KMS-11 (cell line): Measurements from ENCODE around the gene AADACL3.

Experiments
- H2AFZ ChIP-seq: fragments of 200-600 bp; sonication (generic); 2 replicates; pipeline ENCODE4 v1.6.1; 2016; ENCODE audit warnings: antibody characterized with exemption, mixed run types, low read depth
- H3K27ac ChIP-seq: fragments of 200-600 bp; sonication (generic); 2 replicates; pipeline ENCODE4 v1.6.1; 2016; ENCODE audit warnings: mild to moderate bottlenecking, mixed run types
- H3K27me3 ChIP-seq: fragments of 200-600 bp; sonication (generic); 2 replicates; pipeline ENCODE4 v1.6.1; 2017; ENCODE audit warnings: mild to moderate bottlenecking, low read depth, mixed run types, moderate library complexity; ENCODE audit not compliant: insufficient read depth
- H3K36me3 ChIP-seq: fragments of 200-600 bp; sonication (generic); 2 replicates; pipeline ENCODE4 v1.6.1; 2017; ENCODE audit warnings: mild to moderate bottlenecking, mixed run types; ENCODE audit not compliant: insufficient read depth
- H3K4me1 ChIP-seq: fragments of 200-600 bp; sonication (generic); 2 replicates; pipeline ENCODE4 v1.6.1; 2016; ENCODE audit warnings: mild to moderate bottlenecking, low read depth, mixed run types; ENCODE audit not compliant: poor library complexity, severe bottlenecking
- H3K4me2 ChIP-seq: fragments of 200-600 bp; sonication (generic); 2 replicates; pipeline ENCODE4 v1.7.0; 2016; ENCODE audit warnings: mild to moderate bottlenecking, mixed run types
- H3K4me3 ChIP-seq: fragments of 200-600 bp; sonication (generic); IDR thresholded peaks from 2 replicates; pipeline ENCODE4 v1.6.1; 2017; ENCODE audit warnings: low read depth, low read length, mixed read lengths; ENCODE audit not compliant: insufficient read depth
- H3K79me2 ChIP-seq: fragments of 200-600 bp; sonication (generic); 2 replicates; pipeline ENCODE4 v1.6.1; 2016; ENCODE audit warnings: low read depth, mixed run types; ENCODE audit not compliant: insufficient read depth
- H3K9ac ChIP-seq: fragments of 200-600 bp; sonication (generic); 2 replicates; pipeline ENCODE4 v1.6.1; 2016; ENCODE audit warnings: mild to moderate bottlenecking, mixed run types
- H4K20me1 ChIP-seq: fragments of 200-600 bp; sonication (generic); 2 replicates; pipeline ENCODE4 v1.6.1; 2016; ENCODE audit warnings: mild to moderate bottlenecking, mixed run types; ENCODE audit not compliant: insufficient read depth
- CTCF ChIP-seq: fragments of 200-600 bp; sonication (generic); conservative IDR thresholded peaks from 2 replicates; pipeline ENCODE4 v1.6.1; 2017; ENCODE audit warnings: low read depth, mild to moderate bottlenecking, antibody characterized with exemption, low read length, moderate library complexity, mixed read lengths

AADACL3 gene

GRCh38 chr1:12776801-12777557, 61.1 kb downstream of the AADACL3 start:
- TF ChIP-seq CTCF: no peak

More at GRCh38 chr1:12776801-12777557, 61.1 kb downstream of the AADACL3 start:
- no peaks in the 10 kb centered on the region for H4K20me1 ChIP-seq
- peaks cover 31% of the 10 kb centered on the region; the same call in 1 of the 2 replicates for H3K27me3 ChIP-seq
- H3K27ac ChIP-seq: no peak overlapping the region
- H3K36me3 ChIP-seq: no peaks in the 10 kb centered on the region
- H3K9ac ChIP-seq: no peak overlapping the region
- no peaks in the 10 kb centered on the region for H3K79me2 ChIP-seq
- no peak overlapping the region for H2AFZ ChIP-seq
- H3K4me3 ChIP-seq: no peak overlapping the region
- no peaks in the 10 kb centered on the region for H3K4me1 ChIP-seq
- H3K4me2 ChIP-seq: no peak overlapping the region
